Stimulated activated CD4-positive, alpha-beta T cell treated with anti-CD3 and anti-CD28 coated beads, TNF-alpha, amount 100 ng/mL, for 1 hour (primary cell): ENCODE data around the gene MRC2.

Experiments
- DNase-seq, 3 donors: peaks; one replicate each; pipeline ENCODE4 v3.0.0-alpha.2; 2020; ENCODE audit warnings: low read depth in 3 of 3, low spot score in 1 of 3

The MRC2 gene

DNA sequence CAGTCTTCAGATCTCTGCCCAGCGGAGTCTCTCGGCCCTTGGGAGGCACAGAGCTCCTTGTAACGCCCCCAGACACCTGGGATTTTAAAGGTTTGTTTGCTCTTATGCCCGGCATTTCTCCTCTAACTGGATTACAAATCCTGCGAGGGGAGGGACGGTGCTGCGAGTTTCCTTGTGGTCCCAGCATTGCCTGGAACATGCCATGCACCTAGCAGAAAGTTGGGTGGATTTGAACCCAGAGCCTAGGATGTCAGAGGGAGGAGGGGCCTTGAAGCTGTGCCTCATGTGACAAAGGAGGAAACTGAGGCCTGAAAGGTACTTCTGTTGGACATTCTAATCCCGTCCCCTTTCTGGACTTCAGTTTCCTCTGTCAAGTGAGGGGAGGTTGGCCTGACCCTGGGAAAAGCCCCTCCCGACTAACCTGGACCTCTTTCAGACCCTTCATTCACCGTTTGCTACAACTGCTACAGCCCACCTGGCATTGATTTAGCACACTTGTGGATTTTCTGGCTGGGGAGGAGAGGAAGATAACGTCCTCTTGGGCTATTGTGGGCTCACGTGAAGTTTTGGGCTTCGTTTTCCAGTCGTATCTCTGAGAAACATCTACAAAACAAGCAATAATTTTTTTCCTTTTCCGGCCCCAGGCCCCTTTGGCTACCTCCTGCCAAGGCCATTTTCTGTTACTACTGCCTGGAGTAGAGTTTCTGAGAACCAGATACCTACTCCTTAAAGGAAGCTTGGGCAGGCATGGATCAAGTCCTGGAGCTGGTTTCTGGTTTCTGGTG is 30.9 kb downstream of the MRC2 start:
- DNase-seq: no peak

DNA sequence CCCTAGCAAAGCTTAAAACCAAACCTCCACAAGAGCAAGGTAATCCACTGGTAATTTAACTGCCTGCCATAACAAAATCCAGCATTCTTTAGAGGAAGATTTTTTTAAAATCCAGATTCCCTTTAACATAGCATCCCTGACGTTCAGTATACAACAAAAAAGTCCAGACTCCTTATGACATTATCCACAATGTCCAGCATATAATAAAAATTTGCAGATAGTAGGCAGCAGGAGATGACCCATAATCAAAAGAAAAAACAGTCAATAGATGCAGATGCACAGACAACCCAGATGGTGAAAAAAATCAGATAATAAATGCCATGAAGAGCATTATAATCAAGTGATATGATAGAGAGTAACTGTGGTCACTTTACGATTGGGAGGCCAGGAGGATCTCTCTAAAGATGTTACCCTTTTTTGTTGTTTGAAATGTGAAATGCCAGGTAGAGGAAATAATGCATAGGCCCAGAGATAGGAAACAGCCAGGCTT is 33.2 kb downstream of the MRC2 start:
- DNase-seq: no peak

DNA sequence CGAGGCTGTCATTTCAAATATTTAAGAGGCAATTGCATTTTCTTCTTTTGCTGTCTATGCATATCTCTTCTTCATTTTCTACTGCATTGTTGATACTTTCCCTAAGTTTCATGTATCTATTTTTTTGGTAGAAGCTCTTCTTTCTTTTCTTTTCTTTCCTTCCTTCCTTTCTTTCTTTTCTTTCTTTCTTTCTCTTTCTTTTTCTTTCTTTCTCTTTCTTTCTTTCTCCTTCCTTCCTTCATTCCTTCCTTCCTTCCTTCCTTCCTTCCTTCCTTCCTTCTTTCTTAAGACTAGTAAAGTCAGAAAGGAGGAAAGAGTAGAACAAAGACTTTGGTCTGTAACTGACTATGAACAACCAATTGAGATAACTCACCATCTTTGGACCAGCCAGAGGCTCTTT is 33.9 kb downstream of the MRC2 start:
- DNase-seq: no peak

DNA sequence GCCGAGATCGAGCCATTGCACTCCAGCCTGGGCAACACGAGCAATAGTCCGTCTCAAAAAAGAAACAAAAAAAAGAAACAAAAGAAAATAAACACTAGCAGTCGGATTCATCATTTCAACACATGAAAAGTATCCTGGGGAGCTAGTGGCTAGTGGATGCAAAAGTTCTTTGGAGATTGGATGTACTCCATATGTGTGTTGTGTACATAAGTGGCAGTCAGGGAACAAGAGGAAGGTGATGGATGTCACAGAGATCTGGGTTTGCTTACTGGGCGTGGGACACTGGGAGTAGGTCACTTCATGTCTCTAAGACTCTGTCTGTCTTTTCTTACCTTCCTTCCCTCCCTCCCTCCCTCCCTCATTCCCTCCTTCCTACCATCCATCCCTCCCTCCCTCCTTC is 35.4 kb downstream of the MRC2 start:
- no peak for DNase-seq

DNA sequence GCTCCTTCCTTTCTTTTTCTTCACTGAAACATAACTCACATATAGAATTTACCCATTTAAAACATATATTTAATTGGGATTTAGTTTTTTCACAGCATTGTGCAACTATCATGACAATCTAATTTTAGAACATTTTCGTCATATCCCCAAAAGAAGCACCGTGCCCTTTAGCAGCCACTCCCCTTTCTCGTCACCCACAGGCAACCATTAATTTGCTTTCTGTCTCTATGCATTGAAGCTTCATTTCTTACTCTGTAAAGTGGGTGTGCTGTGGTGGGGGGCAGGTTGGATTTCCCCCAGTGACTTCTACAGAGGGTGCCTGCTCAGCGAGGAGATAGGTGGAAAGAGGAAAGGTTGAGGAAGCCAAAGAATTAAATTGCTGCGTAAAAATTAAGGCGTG is 35.8 kb downstream of the MRC2 start:
- DNase-seq: no peak

DNA sequence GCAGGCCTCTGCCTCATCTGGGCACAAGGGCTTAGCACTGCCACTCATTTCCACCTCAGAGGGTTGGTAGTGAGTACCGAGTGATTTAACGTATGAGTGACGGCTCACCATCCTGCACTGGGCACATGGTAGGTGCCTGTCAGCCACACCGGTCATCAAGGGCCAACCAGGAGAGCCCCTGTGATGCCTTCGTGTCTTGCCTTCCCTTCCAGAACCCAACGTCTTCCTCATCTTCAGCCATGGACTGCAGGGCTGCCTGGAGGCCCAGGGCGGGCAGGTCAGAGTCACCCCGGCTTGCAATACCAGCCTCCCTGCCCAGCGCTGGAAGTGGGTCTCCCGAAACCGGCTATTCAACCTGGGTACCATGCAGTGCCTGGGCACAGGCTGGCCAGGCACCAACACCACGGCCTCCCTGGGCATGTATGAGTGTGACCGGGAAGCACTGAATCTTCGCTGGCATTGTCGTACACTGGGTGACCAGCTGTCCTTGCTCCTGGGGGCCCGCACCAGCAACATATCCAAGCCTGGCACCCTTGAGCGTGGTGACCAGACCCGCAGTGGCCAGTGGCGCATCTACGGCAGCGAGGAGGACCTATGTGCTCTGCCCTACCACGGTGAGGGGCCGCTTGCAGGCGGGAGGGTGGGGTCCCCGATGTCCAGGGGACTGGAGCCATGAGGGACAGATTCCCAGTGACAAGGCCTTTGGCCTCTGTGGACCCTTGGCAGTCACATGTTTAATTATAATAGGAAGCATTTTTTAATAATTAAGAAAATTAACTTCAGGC is 37.1 kb downstream of the MRC2 start:
- DNase-seq: no peak

DNA sequence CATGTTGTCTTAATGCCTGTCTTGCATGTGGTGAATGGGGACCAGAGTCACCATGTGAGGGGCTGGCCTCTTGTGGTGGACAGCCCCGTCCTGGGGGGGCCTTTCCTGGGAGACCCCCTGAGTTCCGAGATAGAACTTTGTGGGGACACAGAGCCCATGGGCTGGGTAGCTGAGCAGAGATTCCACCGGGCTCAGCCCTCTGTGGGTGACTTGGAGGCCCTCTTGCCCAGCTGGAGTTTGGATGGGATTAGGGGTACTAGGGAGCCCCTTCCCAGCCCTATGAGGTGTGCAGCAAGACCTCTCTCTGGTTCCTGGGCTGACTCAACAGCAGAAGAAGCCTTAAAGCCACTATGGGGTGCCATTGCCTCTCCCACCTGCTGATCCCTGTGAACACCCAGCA is 38.1 kb downstream of the MRC2 start:
- DNase-seq: no peak

DNA sequence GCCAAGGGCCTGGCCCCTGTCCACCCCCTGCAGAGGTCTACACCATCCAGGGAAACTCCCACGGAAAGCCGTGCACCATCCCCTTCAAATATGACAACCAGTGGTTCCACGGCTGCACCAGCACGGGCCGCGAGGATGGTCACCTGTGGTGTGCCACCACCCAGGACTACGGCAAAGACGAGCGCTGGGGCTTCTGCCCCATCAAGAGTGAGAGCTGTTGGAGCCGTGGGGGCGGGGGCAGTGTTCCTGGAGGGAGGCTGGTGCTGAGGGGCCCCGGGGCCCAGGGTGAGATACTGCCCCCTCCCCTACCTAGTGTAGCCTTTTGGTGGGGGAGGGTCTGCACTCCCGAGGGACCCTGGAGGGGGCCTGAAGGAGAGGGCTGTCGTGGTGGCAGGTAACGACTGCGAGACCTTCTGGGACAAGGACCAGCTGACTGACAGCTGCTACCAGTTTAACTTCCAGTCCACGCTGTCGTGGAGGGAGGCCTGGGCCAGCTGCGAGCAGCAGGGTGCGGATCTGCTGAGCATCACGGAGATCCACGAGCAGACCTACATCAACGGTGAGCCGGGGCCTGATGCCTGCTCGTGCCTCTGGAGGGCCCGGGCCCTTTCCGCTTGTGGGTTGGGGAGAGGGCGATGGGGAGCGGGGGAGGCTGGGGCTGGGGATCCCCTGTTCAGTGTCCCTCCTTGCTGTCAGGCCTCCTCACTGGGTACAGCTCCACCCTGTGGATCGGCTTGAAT is 38.8 kb downstream of the MRC2 start:
- no peak for DNase-seq

DNA sequence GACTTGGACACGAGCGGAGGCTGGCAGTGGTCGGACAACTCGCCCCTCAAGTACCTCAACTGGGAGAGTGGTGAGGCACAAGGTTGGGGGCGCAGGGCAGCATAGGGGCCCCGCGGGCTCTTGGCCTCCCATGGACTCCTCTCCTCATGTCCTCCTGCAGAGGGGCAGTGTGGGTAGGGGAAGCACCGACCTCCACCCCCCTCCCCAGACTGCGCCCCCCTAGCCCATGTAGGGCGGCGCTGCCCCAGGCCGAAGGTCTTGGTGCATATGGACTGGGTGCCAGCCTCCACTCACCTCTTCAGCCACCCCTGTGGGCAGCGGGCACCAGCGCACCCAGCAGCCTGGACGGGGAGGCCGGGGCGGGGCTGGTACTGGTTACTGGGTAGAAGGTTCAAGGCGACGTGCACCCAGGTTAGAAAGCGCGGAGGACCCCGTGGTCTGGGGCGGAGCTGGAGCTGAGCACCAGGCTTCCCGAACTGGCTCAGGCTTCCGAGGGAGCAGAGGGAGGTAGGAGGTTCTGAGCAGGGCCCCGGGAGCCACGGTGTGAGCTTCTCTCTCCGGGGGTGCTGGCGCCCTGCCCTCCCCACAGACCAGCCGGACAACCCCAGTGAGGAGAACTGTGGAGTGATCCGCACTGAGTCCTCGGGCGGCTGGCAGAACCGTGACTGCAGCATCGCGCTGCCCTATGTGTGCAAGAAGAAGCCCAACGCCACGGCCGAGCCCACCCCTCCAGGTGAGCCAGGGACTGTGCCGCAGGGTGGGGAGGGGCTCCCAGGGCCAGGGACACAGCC is 39.5 kb downstream of the MRC2 start:
- no peak for DNase-seq

DNA sequence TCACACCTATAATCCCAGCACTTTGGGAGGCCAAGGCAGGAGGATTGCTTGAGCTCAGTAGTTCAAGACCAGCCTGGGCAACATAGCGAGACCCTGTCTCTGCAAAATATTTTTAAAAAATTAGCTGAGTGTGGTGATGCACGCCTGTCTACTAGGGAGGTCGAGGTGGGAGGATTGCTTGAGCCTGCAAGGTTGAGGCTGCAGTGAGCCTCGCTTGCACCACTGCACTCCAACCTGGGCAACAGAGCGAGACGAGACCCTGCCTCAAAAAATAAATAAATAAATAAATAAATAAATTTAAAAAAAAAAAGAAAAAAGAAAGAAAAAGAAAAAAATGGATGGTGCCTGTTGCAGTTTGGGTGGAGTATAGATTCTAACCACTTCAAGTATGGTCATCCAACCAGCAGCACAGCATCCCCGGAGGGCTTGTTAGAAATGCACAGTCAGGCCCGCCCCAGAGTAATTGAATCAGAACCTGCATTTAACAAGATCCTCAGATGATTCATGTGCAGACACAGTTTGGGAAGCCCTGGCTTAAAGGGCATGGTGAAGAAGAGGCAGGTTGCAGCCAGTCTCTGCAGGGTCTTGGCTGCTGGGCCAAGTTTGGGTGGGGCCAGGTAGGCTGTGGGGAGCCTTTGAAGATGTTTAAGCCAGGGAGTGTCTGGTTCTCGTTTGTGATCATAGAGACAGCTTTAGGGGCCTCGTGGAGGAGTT is 40.8 kb downstream of the MRC2 start:
- no peak for DNase-seq

DNA sequence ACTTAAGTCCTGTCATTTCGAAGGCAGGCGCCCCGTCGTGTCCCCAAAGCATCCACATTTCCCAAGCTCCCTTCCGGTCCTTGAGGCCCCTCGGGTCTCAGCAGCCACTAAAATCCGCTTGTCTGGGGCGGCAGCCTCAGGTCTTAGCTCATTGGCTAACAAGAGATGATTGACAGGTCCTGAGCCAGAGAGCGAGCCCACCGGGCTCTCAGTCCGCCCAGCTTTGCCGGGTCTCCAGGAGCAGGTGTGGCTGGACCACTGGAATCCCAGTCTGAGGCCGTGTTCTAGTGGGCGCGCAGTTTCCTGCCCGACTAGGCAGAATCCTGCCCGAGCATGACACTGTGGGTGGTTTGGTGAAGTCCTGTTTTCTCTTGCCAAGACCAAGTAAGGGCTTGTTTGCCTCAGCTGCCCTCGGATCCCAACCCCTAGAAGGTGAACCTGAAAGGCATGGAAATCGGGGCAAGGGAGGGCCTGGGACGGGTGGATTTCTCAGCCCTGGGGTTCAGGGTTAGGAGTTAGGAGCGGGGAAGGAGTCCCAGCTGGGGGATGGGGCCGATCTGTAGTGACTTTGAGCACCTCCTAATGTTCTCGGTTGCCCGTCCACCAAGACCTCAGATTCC is 42.8 kb downstream of the MRC2 start:
- DNase-seq: no peak

DNA sequence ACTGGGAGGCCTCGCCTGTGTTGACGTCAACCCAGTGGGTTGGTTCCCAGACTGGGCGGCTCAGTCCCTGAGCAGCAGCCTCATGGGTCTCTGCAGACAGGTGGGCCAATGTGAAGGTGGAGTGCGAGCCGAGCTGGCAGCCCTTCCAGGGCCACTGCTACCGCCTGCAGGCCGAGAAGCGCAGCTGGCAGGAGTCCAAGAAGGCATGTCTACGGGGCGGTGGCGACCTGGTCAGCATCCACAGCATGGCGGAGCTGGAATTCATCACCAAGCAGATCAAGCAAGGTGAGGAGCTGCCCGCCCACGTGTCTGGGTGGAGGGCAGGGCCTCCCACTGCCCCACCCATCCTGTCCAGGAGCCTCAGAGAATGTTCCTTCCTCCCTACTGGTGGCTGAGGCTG is 44.1 kb downstream of the MRC2 start:
- DNase-seq: no peak

DNA sequence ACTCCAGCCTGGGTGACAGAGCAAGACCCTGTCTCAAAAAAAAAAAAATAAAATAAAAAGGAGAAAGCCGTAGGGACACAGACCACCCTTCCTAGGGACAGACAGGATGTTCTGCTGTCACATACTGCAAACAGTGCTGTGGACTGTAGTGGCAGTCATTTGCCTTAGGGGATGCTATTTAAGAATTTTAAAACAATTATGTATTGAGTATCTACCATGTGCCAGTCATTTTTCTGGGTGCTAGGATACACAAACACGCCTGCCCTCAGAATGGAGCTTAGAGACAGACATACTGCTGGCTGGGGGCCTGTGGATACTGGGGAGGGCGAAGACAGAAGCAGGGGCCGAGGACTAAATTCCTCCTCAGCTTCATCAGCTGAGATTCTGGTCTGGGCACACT is 45.5 kb downstream of the MRC2 start:
- DNase-seq: no peak

DNA sequence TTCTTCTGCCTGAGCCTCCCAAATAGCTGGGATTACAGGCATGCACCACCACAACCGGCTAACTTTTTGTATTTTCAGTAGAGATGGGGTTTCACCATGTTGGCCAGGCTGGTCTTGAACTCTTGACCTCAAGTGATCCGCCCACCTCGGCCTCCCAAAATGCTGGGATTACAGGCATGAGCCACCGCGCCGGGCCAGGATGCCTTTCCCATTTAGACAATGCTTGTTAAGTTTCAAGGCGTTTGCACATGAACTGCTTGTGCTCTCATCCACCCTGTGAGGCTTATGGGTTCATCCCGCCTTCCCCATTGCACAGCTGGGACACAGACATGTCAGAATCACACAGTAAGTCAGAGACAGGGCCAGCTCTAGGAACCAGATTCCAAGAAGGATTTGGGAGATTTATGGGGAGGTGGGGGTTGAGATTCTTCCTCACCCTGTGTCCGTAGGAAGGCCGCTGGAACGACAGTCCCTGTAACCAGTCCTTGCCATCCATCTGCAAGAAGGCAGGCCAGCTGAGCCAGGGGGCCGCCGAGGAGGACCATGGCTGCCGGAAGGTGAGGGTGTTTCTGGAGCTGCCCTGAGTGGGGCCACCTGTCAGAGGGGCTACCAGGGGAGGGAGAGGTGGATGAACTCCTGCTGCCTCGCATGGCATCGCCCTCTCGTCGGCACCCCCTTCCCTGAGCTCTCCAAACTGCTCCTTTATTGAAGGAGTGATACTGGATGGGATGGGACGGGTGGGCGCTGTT is 46.3 kb downstream of the MRC2 start:
- no peak for DNase-seq

DNA sequence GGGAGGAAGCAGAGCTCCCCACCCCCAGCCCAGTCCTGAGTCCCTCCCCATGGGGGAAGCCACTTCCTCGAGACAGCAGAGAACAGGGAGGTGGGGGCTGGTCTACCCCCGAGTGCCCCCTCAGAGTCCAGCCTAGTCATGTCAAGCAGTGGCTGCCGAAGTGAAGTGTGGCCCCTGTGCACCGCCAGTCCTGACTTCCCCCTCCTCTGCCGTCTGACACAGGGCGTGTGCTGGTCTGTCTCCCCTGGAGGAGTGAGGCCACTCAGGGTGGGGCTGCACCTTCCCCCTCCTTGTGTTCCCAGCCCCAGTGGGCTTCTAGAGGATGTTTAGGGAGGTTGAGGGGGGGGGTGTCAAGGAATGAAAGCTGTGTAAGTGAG is 46.9 kb downstream of the MRC2 start:
- no peak for DNase-seq

DNA sequence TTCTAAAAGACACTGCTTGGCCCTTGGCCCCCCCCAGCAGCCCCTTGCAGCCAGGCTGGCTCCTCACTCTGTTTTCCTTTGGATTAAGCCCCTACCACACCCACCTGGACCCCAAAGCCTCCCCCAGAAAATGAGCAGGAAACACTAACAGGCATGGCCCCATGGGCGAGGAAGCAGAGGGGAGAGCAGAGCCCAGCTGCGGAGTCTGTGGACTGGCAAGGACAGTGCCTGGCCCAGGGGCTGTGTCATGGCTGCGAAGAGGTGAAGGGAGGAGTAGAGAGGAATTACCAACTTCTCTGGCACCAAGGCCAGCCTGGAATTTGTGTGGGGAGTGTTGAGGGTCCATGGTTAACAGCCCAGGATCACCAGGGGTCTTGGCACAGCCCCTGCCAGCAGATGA is 47.4 kb downstream of the MRC2 start:
- no peak for DNase-seq

DNA sequence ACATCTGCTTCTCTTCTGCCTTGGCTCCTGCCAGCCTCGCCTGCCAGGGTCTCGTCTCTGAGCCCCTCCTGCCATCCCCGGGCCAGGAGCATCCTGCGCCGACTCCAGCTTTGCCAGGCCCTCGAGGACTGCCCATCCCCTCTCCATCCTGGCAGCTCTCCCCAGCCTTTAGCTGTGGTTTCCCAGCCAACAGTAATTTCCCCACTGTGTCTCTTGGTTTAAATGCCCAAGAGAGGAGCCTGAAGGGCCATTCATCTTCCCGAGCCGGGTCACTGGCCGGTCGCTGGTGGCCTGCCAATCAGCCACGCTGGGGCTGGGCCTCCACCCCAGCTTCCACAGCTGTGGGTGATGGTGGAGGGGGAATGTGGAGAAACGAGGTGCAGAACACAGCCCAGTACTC is 47.8 kb downstream of the MRC2 start:
- no peak for DNase-seq

DNA sequence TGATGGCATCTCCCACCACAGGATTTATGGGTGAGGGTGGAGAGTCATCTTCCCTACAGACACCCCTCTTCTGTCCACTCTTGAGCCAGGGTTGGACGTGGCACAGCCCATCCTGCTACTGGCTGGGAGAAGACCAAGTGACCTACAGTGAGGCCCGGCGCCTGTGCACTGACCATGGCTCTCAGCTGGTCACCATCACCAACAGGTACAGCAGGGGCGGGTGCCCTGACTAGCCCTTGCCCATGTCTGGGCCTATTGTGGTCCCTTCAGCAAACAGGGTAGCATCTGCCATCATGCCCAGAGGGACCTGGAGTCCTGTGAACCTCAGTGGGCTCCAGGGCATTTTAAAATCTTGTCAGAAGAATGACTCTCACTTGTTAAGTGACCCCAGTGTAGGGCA is 48.2 kb downstream of the MRC2 start:
- DNase-seq: no peak

DNA sequence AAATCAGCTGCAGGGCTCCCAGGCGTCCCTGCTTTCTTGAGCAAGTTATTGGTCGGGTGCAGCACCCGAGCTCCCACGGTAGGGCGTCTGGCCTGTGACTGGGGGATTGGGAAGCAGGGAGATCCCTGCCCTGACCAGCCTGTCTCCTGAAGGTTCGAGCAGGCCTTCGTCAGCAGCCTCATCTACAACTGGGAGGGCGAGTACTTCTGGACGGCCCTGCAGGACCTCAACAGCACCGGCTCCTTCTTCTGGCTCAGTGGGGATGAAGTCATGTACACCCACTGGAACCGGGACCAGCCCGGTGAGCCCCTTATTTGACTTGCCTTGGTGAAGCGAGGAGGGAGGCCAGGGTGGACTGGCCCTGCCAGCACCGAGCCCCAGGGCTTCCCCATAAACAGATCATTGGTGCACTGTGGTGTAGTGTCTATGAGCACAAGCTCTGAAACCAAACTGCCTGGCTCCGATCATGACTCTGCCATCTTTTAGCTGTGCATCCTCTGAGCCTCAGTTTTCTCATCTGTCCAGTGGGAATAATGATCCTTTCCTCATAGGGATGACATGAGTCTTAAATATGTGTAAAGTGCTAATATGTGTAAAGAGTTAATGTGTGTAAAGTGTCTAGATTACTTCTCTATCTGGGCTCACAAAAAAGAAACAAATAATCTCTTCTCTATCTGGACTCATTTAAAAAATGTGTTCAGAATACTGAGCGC is 48.9 kb downstream of the MRC2 start:
- DNase-seq: no peak
